HCT116 (cell line): ENCODE data around the gene FFAR3. TPM values are rescaled to one million over a fixed set of nuclear protein-coding genes. Genes with fewer than 3 reads are reported as not detected.

Source experiments
- ATAC-seq: fragments of 200-7000 bp; cut with Tn5 transposase; 2 replicates; pipeline ENCODE4 v1.9.1; 2020; ENCODE audit warnings: mild to moderate bottlenecking, moderate library complexity
- BruUV-seq: library from RNA; stranded (reverse); fragments of 400-500 nt; replicated peaks from 2 replicates; lab custom pipeline; 2021; lab: Mats Ljungman, UMichigan
- CTCF ChIA-PET: fragments of 300-600 bp; sonication (Branson Sonifier 250); formaldehyde crosslinking; loops from one replicate; lab custom pipeline; 2021; ENCODE audit warnings: antibody characterized with exemption; lab: Charles Lee
- POLR2A ChIA-PET: fragments of 300-600, 350-600 bp; sonication (Branson Sonifier 250); formaldehyde crosslinking; loops from one replicate; lab custom pipeline; 2021; ENCODE audit warnings: antibody characterized with exemption; lab: Charles Lee
- RAD21 ChIA-PET, 2 experiments: fragments of 300-600 bp; sonication (Branson Sonifier 250); formaldehyde crosslinking; loops; one replicate each; lab custom pipeline; 2023; ENCODE audit warnings: low total read pairs in 2 of 2; ENCODE audit not compliant: uncharacterized antibody in 2 of 2, unreplicated experiment in 2 of 2, low non-redundant PET in 1 of 2; lab: Charles Lee
- DNase-seq: peaks from one replicate; pipeline ENCODE4 v3.0.0-alpha.2; 2010; ENCODE audit warnings: low read depth, low spot score
- H2AFZ ChIP-seq: fragments of 200-600 bp; shearing (Covaris generic), sonication (generic); 2 replicates; pipeline ENCODE4 v1.6.1; 2017; ENCODE audit warnings: low read depth, mixed run types, mixed read lengths, antibody characterized with exemption, low read length; ENCODE audit not compliant: poor library complexity, severe bottlenecking
- H3K27ac ChIP-seq: 2 replicates; pipeline ENCODE4 v1.5.1; 2012; ENCODE audit warnings: low read depth, low read length
- H3K27me3 ChIP-seq: fragments of 200-600 bp; sonication (generic); 2 replicates; pipeline ENCODE4 v1.6.1; 2016; ENCODE audit warnings: mixed run types, low read length, mixed read lengths; ENCODE audit not compliant: insufficient read depth
- H3K36me3 ChIP-seq, 2 experiments: fragments of 200-500 bp in 1 of 2; fragments of 200-600 bp in 1 of 2; sonication (Bioruptor generic) in 1 of 2; sonication (generic) in 1 of 2; 2 replicates each; pipeline versions ENCODE4 v1.5.1 to v1.6.1; 2014 to 2016; ENCODE audit warnings: low read length in 2 of 2, inconsistent platforms in 1 of 2, mixed read lengths in 1 of 2, mixed run types in 1 of 2; ENCODE audit not compliant: insufficient read depth in 2 of 2, control insufficient read depth in 1 of 2
- H3K4me1 ChIP-seq, 2 experiments: fragments of 200-600 bp in 1 of 2; sonication (generic) in 1 of 2; 2 replicates each; pipeline versions ENCODE4 v1.5.1 to v1.6.1; 2012 to 2017; ENCODE audit warnings: low read length in 2 of 2, inconsistent platforms in 1 of 2, mild to moderate bottlenecking in 1 of 2, mixed read lengths in 1 of 2, mixed run types in 1 of 2, moderate library complexity in 1 of 2; ENCODE audit not compliant: insufficient read depth in 2 of 2, control insufficient read depth in 1 of 2
- H3K4me2 ChIP-seq: fragments of 200-600 bp; sonication (generic); 2 replicates; pipeline ENCODE4 v1.6.1; 2017; ENCODE audit warnings: mixed run types, low read length, mixed read lengths
- H3K4me3 ChIP-seq, 2 experiments: fragments of 200-600 bp in 1 of 2; sonication (generic) in 1 of 2; replicated peaks in 1 of 2; 2 replicates each; pipeline ENCODE4 v1.5.1; 2011 to 2016; ENCODE audit warnings: low read length in 2 of 2, control low read depth in 1 of 2, low read depth in 1 of 2, mild to moderate bottlenecking in 1 of 2, mixed read lengths in 1 of 2, mixed run types in 1 of 2
- H3K79me2 ChIP-seq: fragments of 200-600 bp; sonication (generic); 2 replicates; pipeline ENCODE4 v1.6.1; 2017; ENCODE audit warnings: mild to moderate bottlenecking, mixed run types, low read length, moderate library complexity, mixed read lengths; ENCODE audit not compliant: insufficient read depth
- H3K9ac ChIP-seq: fragments of 200-600 bp; sonication (generic); 2 replicates; pipeline ENCODE4 v1.6.1; 2016; ENCODE audit warnings: low read length, mixed read lengths
- H3K9me2 ChIP-seq: fragments of 200-600 bp; sonication (generic), shearing (Covaris generic); 2 replicates; pipeline ENCODE4 v1.6.1; 2017; ENCODE audit warnings: mixed run types, mild to moderate bottlenecking, moderate library complexity; ENCODE audit not compliant: insufficient read depth
- H3K9me3 ChIP-seq, 2 experiments: fragments of 200-500 bp in 1 of 2; fragments of 200-600 bp in 1 of 2; sonication (Bioruptor generic) in 1 of 2; sonication (generic) in 1 of 2; 2 replicates each; pipeline ENCODE4 v1.6.1; 2014 to 2017; ENCODE audit warnings: low read length in 2 of 2, mixed read lengths in 2 of 2, inconsistent platforms in 1 of 2, low read depth in 1 of 2, mild to moderate bottlenecking in 1 of 2, mixed run types in 1 of 2, moderate library complexity in 1 of 2; ENCODE audit not compliant: control insufficient read depth in 1 of 2, insufficient read depth in 1 of 2
- H4K20me1 ChIP-seq: fragments of 200-600 bp; sonication (generic), shearing (Covaris generic); 2 replicates; pipeline ENCODE4 v1.6.1; 2017; ENCODE audit warnings: mixed run types, mild to moderate bottlenecking, moderate library complexity; ENCODE audit not compliant: insufficient read depth
- CBX3 ChIP-seq: IDR thresholded peaks from 2 replicates; pipeline ENCODE4 v1.6.1; 2012; ENCODE audit warnings: low read depth
- CEBPB ChIP-seq: IDR thresholded peaks from 2 replicates; pipeline ENCODE4 v1.6.1; 2012; ENCODE audit warnings: low read depth
- CTCF ChIP-seq, 3 experiments: fragments of 200-600 bp in 1 of 3; sonication (generic) in 1 of 3; IDR thresholded peaks in 2 of 3; conservative IDR thresholded peaks in 1 of 3; 2 replicates each; pipeline ENCODE4 v1.5.1; 2012 to 2017; ENCODE audit warnings: low read depth in 2 of 3, low read length in 2 of 3, antibody characterized with exemption in 1 of 3, borderline replicate concordance in 1 of 3, control low read depth in 1 of 3, mild to moderate bottlenecking in 1 of 3, mixed read lengths in 1 of 3, mixed run types in 1 of 3, moderate library complexity in 1 of 3; ENCODE audit not compliant: insufficient read depth in 1 of 3
- EGR1 ChIP-seq: IDR thresholded peaks from 2 replicates; pipeline ENCODE4 v1.6.1; 2012; ENCODE audit warnings: low read depth
- ELF1 ChIP-seq: IDR thresholded peaks from 2 replicates; pipeline ENCODE4 v1.6.1; 2012; ENCODE audit warnings: low read depth, borderline replicate concordance
- EZH2 ChIP-seq: fragments of 200-600 bp; sonication (generic); IDR thresholded peaks from 2 replicates; pipeline ENCODE4 v1.6.1; 2017; ENCODE audit warnings: antibody characterized with exemption, mixed run types
- EZH2phosphoT487 ChIP-seq: fragments of 200-600 bp; IDR thresholded peaks from 2 replicates; pipeline ENCODE4 v1.6.1; 2018; ENCODE audit warnings: antibody characterized with exemption, borderline replicate concordance
- FOSL1 ChIP-seq: IDR thresholded peaks from 2 replicates; pipeline ENCODE4 v1.6.1; 2012; ENCODE audit warnings: low read depth
- JUND ChIP-seq: IDR thresholded peaks from 2 replicates; pipeline ENCODE4 v1.6.1; 2012
- POLR2A ChIP-seq: IDR thresholded peaks from 2 replicates; pipeline ENCODE4 v1.7.0; 2011; ENCODE audit warnings: borderline replicate concordance; ENCODE audit not compliant: insufficient read depth, insufficient read length; ENCODE audit errors: extremely low read depth
- POLR2AphosphoS5 ChIP-seq: IDR thresholded peaks from 2 replicates; pipeline ENCODE4 v1.6.1; 2011; ENCODE audit warnings: mild to moderate bottlenecking, low read depth, low read length, moderate library complexity
- RAD21 ChIP-seq: IDR thresholded peaks from 2 replicates; pipeline ENCODE4 v1.6.1; 2012; ENCODE audit warnings: low read depth, mild to moderate bottlenecking
- SIN3A ChIP-seq: IDR thresholded peaks from 2 replicates; pipeline ENCODE4 v1.6.1; 2012; ENCODE audit warnings: low read depth
- SRF ChIP-seq: IDR thresholded peaks from 2 replicates; pipeline ENCODE4 v1.6.1; 2012; ENCODE audit warnings: low read depth
- ZFX ChIP-seq: fragments of 450-650 bp; IDR thresholded peaks from 2 replicates; pipeline ENCODE4 v1.6.1; 2017
- intact Hi-C: fragments of 100-400 bp; cut with micrococcal nuclease; formaldehyde crosslinking; loops from 2 replicates; pipeline ENCODE4 v1.10.0; 2022
- total RNA-seq: library from RNA; stranded (reverse); gene quantifications from one replicate; pipeline ENCODE4 v1.2.1, GENCODE V29; 2021; ENCODE audit not compliant: unreplicated experiment
- TF ChIP-seq, protein P1 (sequence below): IDR thresholded peaks from 2 replicates; pipeline ENCODE4 v1.6.1; 2012

Gene FFAR3
- total RNA-seq, 1 experiment from 2014 or later, result not detected

- Histone ChIP-seq H3K27me3 (peaks cover 4% of the 10 kb centered on the region; the same call in 1 of the 2 replicates), H3K9me3 (no peaks in the 10 kb centered on the region), H3K4me3 (no peak overlapping the region), H4K20me1 (no peaks in the 10 kb centered on the region), H3K79me2 (no peaks in the 10 kb centered on the region), H3K4me2 (peak overlapping the region; percentile 40; the same call in 1 of the 2 replicates), H3K9ac (no peak overlapping the region), H3K4me1 (peaks cover 0 to 7% of the 10 kb centered on the region in 2 experiments; a peak in 1 of 4 replicates), H3K27ac (no peak overlapping the region), H2AFZ (peak overlapping the region; percentile 82), H3K9me2 (no peaks in the 10 kb centered on the region), H3K36me3 (no peaks in the 10 kb centered on the region)
- ChIA-PET CTCF (interaction anchor here (0.6 to 3.1 kb wide), 14 partner anchors 22 to 342 kb away, joined by 3 to 43 read pairs (median 4); no protein-coding TSS in a partner anchor), POLR2A (interaction anchor here (0.9 to 2.0 kb wide), 3 partner anchors 142 to 158 kb away, joined by 3 to 9 read pairs (median 5); no protein-coding TSS in a partner anchor), RAD21 (interaction anchor here (1.1 to 2.7 kb wide), 7 partner anchors 85 to 321 kb away, joined by 3 to 11 read pairs (median 4); no protein-coding TSS in a partner anchor)
- TF ChIP-seq POLR2AphosphoS5 (no peak), CBX3 (no peak), POLR2A (no peak), EGR1 (no peak), CTCF (IDR thresholded peaks at IDR 0.05 in 2 of 3, conservative IDR thresholded peaks at IDR 0.05 in 1 of 3; ENCODE audit: borderline replicate concordance in 1 of 3, insufficient read depth in 1 of 3, low read depth in 2 of 3, low read length in 2 of 3) (peak; percentile 85 to 92 (median 86)), FOSL1 (no peak), ZFX (no peak), EZH2phosphoT487 (no peak), SRF (no peak), RAD21 (peak; percentile 97), JUND (no peak), ELF1 (no peak), SIN3A (no peak), EZH2 (no peak), CEBPB (no peak)
- TF ChIP-seq, protein P1, sequence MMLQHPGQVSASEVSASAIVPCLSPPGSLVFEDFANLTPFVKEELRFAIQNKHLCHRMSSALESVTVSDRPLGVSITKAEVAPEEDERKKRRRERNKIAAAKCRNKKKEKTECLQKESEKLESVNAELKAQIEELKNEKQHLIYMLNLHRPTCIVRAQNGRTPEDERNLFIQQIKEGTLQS, result no peak
- intact Hi-C loops, result loop anchor here (1.0 to 10.0 kb wide), 3 partner anchors 116 to 362 kb away; partner anchors contain the start of gene KMT2B
- ATAC-seq (peak; percentile 91), DNase-seq (peak; percentile 59)
- BruUV-seq, result no TSS peak
These were observed 5.6 kb upstream of the FFAR3 start for GRCh38 chr19:35352448-35353304.
